HepG2 (cell line): Measurements from ENCODE around the gene IPO13. TPM values are rescaled to one million over a fixed set of nuclear protein-coding genes. Genes with fewer than 3 reads are reported as not detected.

Experiments used
- CBX5 ChIP-seq: sonication (generic); formaldehyde crosslinking; IDR thresholded peaks from 2 replicates; pipeline ENCODE4 v1.4.0; 2020; ENCODE audit warnings: missing genetic modification reagents, borderline replicate concordance
- ESRRA ChIP-seq: sonication (generic); formaldehyde crosslinking; IDR thresholded peaks from 2 replicates; pipeline ENCODE4 v1.5.1; 2020; ENCODE audit warnings: mild to moderate bottlenecking, low read depth, missing genetic modification reagents
- FOXP1 ChIP-seq, 2 experiments: fragments of 450-650 bp in 1 of 2; IDR thresholded peaks; 2 replicates each; pipeline ENCODE4 v1.6.1; 2017 to 2018; ENCODE audit warnings: antibody characterized with exemption in 1 of 2
- HCFC1 ChIP-seq: fragments of 150-350 bp; IDR thresholded peaks from 2 replicates; pipeline ENCODE4 v1.6.1; 2014; ENCODE audit warnings: low read depth, low read length
- KDM3A ChIP-seq: IDR thresholded peaks from 2 replicates; pipeline ENCODE4 v1.6.1; 2018; ENCODE audit warnings: low read depth, missing compliant biosample characterization
- MXD1 ChIP-seq: sonication (generic); formaldehyde crosslinking; IDR thresholded peaks from 2 replicates; pipeline ENCODE4 v1.4.0; 2020; ENCODE audit warnings: mild to moderate bottlenecking, missing genetic modification reagents
- NFE2L1 ChIP-seq: sonication (generic); formaldehyde crosslinking; IDR thresholded peaks from 2 replicates; pipeline ENCODE4 v1.4.0; 2020; ENCODE audit warnings: missing genetic modification reagents, mild to moderate bottlenecking, borderline replicate concordance
- RFX3 ChIP-seq: IDR thresholded peaks from 2 replicates; pipeline ENCODE4 v1.6.1; 2016; ENCODE audit warnings: missing biosample characterization, missing genetic modification reagents
- SOX6 ChIP-seq, 2 experiments: fragments of 450-650 bp in 1 of 2; sonication (generic) in 1 of 2; formaldehyde crosslinking in 1 of 2; IDR thresholded peaks; 2 replicates each; pipeline versions ENCODE4 v1.4.0 to v1.6.1; 2017 to 2020; ENCODE audit warnings: antibody characterized with exemption in 1 of 2, mild to moderate bottlenecking in 1 of 2, missing genetic modification reagents in 1 of 2
- SRSF4 ChIP-seq: fragments of 200-400 bp; formaldehyde crosslinking; IDR thresholded peaks from one replicate; pipeline ENCODE4 v1.6.1; 2018; ENCODE audit warnings: mild to moderate bottlenecking, low read depth, low read length, moderate library complexity; ENCODE audit not compliant: poor library complexity, severe bottlenecking
- TFE3 ChIP-seq: IDR thresholded peaks from 2 replicates; pipeline ENCODE4 v1.6.1; 2016
- TOPORS ChIP-seq: sonication (generic); formaldehyde crosslinking; IDR thresholded peaks from 2 replicates; pipeline ENCODE4 v1.8.0; 2023; ENCODE audit warnings: mild to moderate bottlenecking, missing genetic modification reagents
- ZIK1 ChIP-seq: sonication (generic); formaldehyde crosslinking; IDR thresholded peaks from 2 replicates; pipeline ENCODE4 v1.5.0; 2020; ENCODE audit warnings: mild to moderate bottlenecking, low read depth, missing genetic modification reagents, borderline replicate concordance
- ZNF263 ChIP-seq: sonication (generic); formaldehyde crosslinking; IDR thresholded peaks from 2 replicates; pipeline ENCODE4 v1.4.0; 2020; ENCODE audit warnings: missing genetic modification reagents
- ZNF296 ChIP-seq: sonication (generic); formaldehyde crosslinking; conservative IDR thresholded peaks from 2 replicates; pipeline ENCODE4 v1.5.0; 2020; ENCODE audit warnings: mild to moderate bottlenecking, missing genetic modification reagents
- ZNF558 ChIP-seq: sonication (generic); formaldehyde crosslinking; IDR thresholded peaks from 2 replicates; pipeline ENCODE4 v1.9.0; 2022; ENCODE audit warnings: mild to moderate bottlenecking, missing genetic modification reagents, borderline replicate concordance
- ZNF749 ChIP-seq: sonication (generic); formaldehyde crosslinking; IDR thresholded peaks from 2 replicates; pipeline ENCODE4 v1.8.0; 2022; ENCODE audit warnings: mild to moderate bottlenecking, missing genetic modification reagents, moderate library complexity, borderline replicate concordance
- ZNF879 ChIP-seq: sonication (generic); formaldehyde crosslinking; IDR thresholded peaks from 2 replicates; pipeline ENCODE4 v1.8.1; 2023; ENCODE audit warnings: missing genetic modification reagents
- polyA plus RNA-seq, 8 experiments: library from polyadenylated mRNA; depleted of rRNA in 3 of 8; stranded (reverse) in 7 of 8; unstranded in 1 of 8; fragments of >200 nt; fragmentation: Illumina TruSeq in 4 of 8; extraction: Trizol in 4 of 8; gene quantifications; 2 replicates each; pipeline versions ENCODE4 v1.2.1 to v1.2.3, GENCODE V29; 2011 to 2016; ENCODE audit warnings: low read depth in 4 of 8, missing spikeins in 1 of 8, mixed read lengths in 1 of 8; ENCODE audit not compliant: insufficient read depth in 1 of 8
- total RNA-seq, 5 experiments: library from RNA; depleted of rRNA; stranded (reverse); fragments of >200 nt; fragmentation: Illumina TruSeq; extraction: Trizol; gene quantifications; 2 replicates each; pipeline ENCODE4 v1.2.3, GENCODE V29; 2016; ENCODE audit warnings: low read depth in 1 of 5
- TF ChIP-seq, protein P1 (sequence below): sonication (generic); formaldehyde crosslinking; conservative IDR thresholded peaks from 2 replicates; pipeline ENCODE4 v1.4.0; 2020; ENCODE audit warnings: mild to moderate bottlenecking, missing genetic modification reagents, moderate library complexity
- TF ChIP-seq, protein P2 (sequence below): sonication (generic); formaldehyde crosslinking; IDR thresholded peaks from 2 replicates; pipeline ENCODE4 v1.8.0; 2022; ENCODE audit warnings: mild to moderate bottlenecking, missing genetic modification reagents, moderate library complexity
- TF ChIP-seq, protein P3 (sequence below): sonication (generic); formaldehyde crosslinking; IDR thresholded peaks from 2 replicates; pipeline ENCODE4 v1.5.0; 2020; ENCODE audit warnings: missing genetic modification reagents

Gene IPO13
- total and polyA plus RNA-seq, 2 of the 13 experiments (the other 11 are each of a cell fraction or from before 2014, with no cell fraction given): 12.9 to 15.6 TPM

GRCh38 chr1:43974443-43975248 lies 27.9 kb downstream of the IPO13 start, which contains the start of gene ATP6V0B (continued):
- TF ChIP-seq SOX6 (IDR thresholded peaks at IDR 0.05) (no peak), SOX6 (CRISPR knock-in tag; IDR thresholded peaks at IDR 0.05) (peak; percentile 78), ZNF749 (CRISPR knock-in tag) (peak; percentile 74; the same call in 1 of the 2 replicates), ZNF879 (no peak), ZIK1 (CRISPR knock-in tag) (peak; percentile 65; the same call in 1 of the 2 replicates), TFE3 (CRISPR knock-in tag) (peak; percentile 95), ZNF558 (CRISPR knock-in tag) (0 out of 2 replicates have a peak, but pooled peaks have one; percentile 58), CBX5 (CRISPR knock-in tag) (peak; percentile 52; the same call in 1 of the 2 replicates), HCFC1 (peak; percentile 90), ESRRA (0 out of 2 replicates have a peak, but pooled peaks have one; percentile 8), RFX3 (CRISPR knock-in tag) (no peak), MXD1 (peak; percentile 88), FOXP1 (IDR thresholded peaks at IDR 0.05) (no peak), FOXP1 (CRISPR knock-in tag; IDR thresholded peaks at IDR 0.05) (no peak), ZNF296 (no peak), NFE2L1 (CRISPR knock-in tag) (no peak), ZNF263 (CRISPR knock-in tag) (peak; percentile 16; the same call in 1 of the 2 replicates), TOPORS (0 out of 2 replicates have a peak, but pooled peaks have one; percentile 68), SRSF4 (no peak), KDM3A (CRISPR knock-in tag) (no peak)
- TF ChIP-seq, protein P1, sequence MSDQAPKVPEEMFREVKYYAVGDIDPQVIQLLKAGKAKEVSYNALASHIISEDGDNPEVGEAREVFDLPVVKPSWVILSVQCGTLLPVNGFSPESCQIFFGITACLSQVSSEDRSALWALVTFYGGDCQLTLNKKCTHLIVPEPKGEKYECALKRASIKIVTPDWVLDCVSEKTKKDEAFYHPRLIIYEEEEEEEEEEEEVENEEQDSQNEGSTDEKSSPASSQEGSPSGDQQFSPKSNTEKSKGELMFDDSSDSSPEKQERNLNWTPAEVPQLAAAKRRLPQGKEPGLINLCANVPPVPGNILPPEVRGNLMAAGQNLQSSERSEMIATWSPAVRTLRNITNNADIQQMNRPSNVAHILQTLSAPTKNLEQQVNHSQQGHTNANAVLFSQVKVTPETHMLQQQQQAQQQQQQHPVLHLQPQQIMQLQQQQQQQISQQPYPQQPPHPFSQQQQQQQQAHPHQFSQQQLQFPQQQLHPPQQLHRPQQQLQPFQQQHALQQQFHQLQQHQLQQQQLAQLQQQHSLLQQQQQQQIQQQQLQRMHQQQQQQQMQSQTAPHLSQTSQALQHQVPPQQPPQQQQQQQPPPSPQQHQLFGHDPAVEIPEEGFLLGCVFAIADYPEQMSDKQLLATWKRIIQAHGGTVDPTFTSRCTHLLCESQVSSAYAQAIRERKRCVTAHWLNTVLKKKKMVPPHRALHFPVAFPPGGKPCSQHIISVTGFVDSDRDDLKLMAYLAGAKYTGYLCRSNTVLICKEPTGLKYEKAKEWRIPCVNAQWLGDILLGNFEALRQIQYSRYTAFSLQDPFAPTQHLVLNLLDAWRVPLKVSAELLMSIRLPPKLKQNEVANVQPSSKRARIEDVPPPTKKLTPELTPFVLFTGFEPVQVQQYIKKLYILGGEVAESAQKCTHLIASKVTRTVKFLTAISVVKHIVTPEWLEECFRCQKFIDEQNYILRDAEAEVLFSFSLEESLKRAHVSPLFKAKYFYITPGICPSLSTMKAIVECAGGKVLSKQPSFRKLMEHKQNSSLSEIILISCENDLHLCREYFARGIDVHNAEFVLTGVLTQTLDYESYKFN: peak; percentile 10; the same call in 1 of the 2 replicates
- TF ChIP-seq, protein P2, sequence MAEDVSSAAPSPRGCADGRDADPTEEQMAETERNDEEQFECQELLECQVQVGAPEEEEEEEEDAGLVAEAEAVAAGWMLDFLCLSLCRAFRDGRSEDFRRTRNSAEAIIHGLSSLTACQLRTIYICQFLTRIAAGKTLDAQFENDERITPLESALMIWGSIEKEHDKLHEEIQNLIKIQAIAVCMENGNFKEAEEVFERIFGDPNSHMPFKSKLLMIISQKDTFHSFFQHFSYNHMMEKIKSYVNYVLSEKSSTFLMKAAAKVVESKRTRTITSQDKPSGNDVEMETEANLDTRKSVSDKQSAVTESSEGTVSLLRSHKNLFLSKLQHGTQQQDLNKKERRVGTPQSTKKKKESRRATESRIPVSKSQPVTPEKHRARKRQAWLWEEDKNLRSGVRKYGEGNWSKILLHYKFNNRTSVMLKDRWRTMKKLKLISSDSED (CRISPR knock-in tag): no peak
- TF ChIP-seq, protein P3, sequence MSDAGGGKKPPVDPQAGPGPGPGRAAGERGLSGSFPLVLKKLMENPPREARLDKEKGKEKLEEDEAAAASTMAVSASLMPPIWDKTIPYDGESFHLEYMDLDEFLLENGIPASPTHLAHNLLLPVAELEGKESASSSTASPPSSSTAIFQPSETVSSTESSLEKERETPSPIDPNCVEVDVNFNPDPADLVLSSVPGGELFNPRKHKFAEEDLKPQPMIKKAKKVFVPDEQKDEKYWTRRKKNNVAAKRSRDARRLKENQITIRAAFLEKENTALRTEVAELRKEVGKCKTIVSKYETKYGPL (CRISPR knock-in tag): no peak
